T-cell (primary cell): ENCODE results near the gene PSMD3. TPM values are rescaled to one million over a fixed set of nuclear protein-coding genes. Genes with fewer than 3 reads are reported as not detected.

Source experiments
- ATAC-seq, 4 experiments: fragments of 200-7000 bp in 3 of 4; fragments of 150-1000 bp in 1 of 4; cut with Tn5 transposase; replicated peaks in 1 of 4; 1 replicate in 3 of 4; 2 replicates in 1 of 4; pipeline ENCODE4 v1.10.0; 2021; ENCODE audit warnings: moderate library complexity in 3 of 4, mild to moderate bottlenecking in 2 of 4, moderate number of reproducible peaks in 1 of 4
- CTCF ChIA-PET, 2 donors: fragments of 300-600 bp; sonication (Branson Sonifier 250); formaldehyde crosslinking; loops; one replicate each; lab custom pipeline; 2022; ENCODE audit warnings: antibody characterized with exemption in 2 of 2; lab: Charles Lee
- POLR2A ChIA-PET, 2 donors: fragments of 300-600 bp; sonication (Branson Sonifier 250); formaldehyde crosslinking; loops; one replicate each; lab custom pipeline; 2022; ENCODE audit warnings: antibody characterized with exemption in 2 of 2; lab: Charles Lee
- DNase-seq, 35 experiments: peaks; one replicate each; pipeline versions ENCODE4 v3.0.0 to v3.0.0-alpha.2; 2013 to 2023
- H3K27ac ChIP-seq: one replicate; pipeline ENCODE4 v1.5.1; 2013; ENCODE audit warnings: low read length
- H3K27me3 ChIP-seq, 2 experiments: replicated peaks in 1 of 2; 1 replicate in 1 of 2; 2 replicates in 1 of 2; pipeline versions ENCODE4 v1.6.1 to v1.7.0; 2013; ENCODE audit warnings: low read length in 1 of 2, mixed read lengths in 1 of 2; ENCODE audit not compliant: control insufficient read depth in 2 of 2, insufficient read depth in 2 of 2; ENCODE audit errors: extremely low read depth in 1 of 2
- H3K36me3 ChIP-seq, 2 donors: 1 replicate in 1 of 2; 2 replicates in 1 of 2; pipeline versions ENCODE4 v1.6.1 to v1.7.0; 2013; ENCODE audit warnings: low read length in 1 of 2; ENCODE audit not compliant: control insufficient read depth in 2 of 2, insufficient read depth in 1 of 2; ENCODE audit errors: extremely low read depth in 1 of 2
- H3K4me1 ChIP-seq, 2 experiments: 1 replicate in 1 of 2; 2 replicates in 1 of 2; pipeline versions ENCODE4 v1.6.1 to v1.7.0; 2013; ENCODE audit warnings: low read length in 2 of 2, mixed read lengths in 1 of 2; ENCODE audit not compliant: insufficient read depth in 2 of 2, control insufficient read depth in 1 of 2; ENCODE audit errors: extremely low read depth in 1 of 2
- H3K4me3 ChIP-seq, 2 donors: 1 replicate in 1 of 2; 2 replicates in 1 of 2; pipeline versions ENCODE4 v1.5.1 to v1.7.0; 2013; ENCODE audit warnings: mild to moderate bottlenecking in 2 of 2, low read length in 1 of 2, moderate library complexity in 1 of 2; ENCODE audit not compliant: control insufficient read depth in 1 of 2; ENCODE audit errors: extremely low read depth in 1 of 2
- H3K9me3 ChIP-seq: 2 replicates; pipeline ENCODE4 v1.7.0; 2013
- H3K27ac Mint-ChIP-seq, 2 donors: one replicate each; pipeline ENCODE4 v1.8.0; 2020 to 2021; ENCODE audit warnings: mild to moderate bottlenecking in 2 of 2, mixed read lengths in 2 of 2
- H3K27me3 Mint-ChIP-seq, 2 donors: one replicate each; pipeline ENCODE4 v1.8.0; 2021 to 2022; ENCODE audit warnings: mixed read lengths in 2 of 2
- H3K36me3 Mint-ChIP-seq: one replicate; pipeline ENCODE4 v1.8.0; 2021; ENCODE audit warnings: mixed read lengths
- H3K4me1 Mint-ChIP-seq, 3 donors: one replicate each; pipeline ENCODE4 v1.8.0; 2020 to 2022; ENCODE audit warnings: mixed read lengths in 3 of 3, mild to moderate bottlenecking in 1 of 3
- H3K4me3 Mint-ChIP-seq, 3 donors: one replicate each; pipeline ENCODE4 v1.8.0; 2020 to 2022; ENCODE audit warnings: mild to moderate bottlenecking in 3 of 3, mixed read lengths in 3 of 3, moderate library complexity in 3 of 3
- H3K9me3 Mint-ChIP-seq, 3 donors: one replicate each; pipeline ENCODE4 v1.8.0; 2020 to 2022; ENCODE audit warnings: mixed read lengths in 3 of 3
- WGBS: methylation state at CpG from one replicate; pipeline ENCODE4 v1.1.5; 2013; ENCODE audit warnings: missing lambda C conversion rate; ENCODE audit not compliant: insufficient coverage; 5-methylcytosine and 5-hydroxymethylcytosine counted together
- total RNA-seq, 35 experiments: library from RNA in 6 of 35; stranded (reverse) in 6 of 35; fragments of 120-200 nt in 1 of 35; gene quantifications; one replicate each; pipeline versions ENCODE4 v1.2.1 to v1.2.4 and lab custom pipeline; 2013 to 2026

The PSMD3 gene
- total RNA-seq, 5 donors from 2014 or later (not counting 1 experiment from before 2014, with no cell fraction given), result 60.8 to 69.0 (median 63.5) TPM

- no peak overlapping the region for H3K27ac ChIP-seq
- H3K36me3 Mint-ChIP-seq, result no peaks in the 10 kb centered on the region
- H3K27me3 ChIP-seq, result peaks cover 0 to 16% of the 10 kb centered on the region in 2 experiments
- 47% methylated on average over 2 of the region's 3 CpGs for WGBS
- H3K4me3 ChIP-seq, result no peak overlapping the region
- no peak for ATAC-seq
- no peak overlapping the region for H3K27ac Mint-ChIP-seq
- no peaks in the 10 kb centered on the region for H3K36me3 ChIP-seq
- peaks cover 0 to 5% (median 0%) of the 10 kb centered on the region in 3 donors for H3K4me1 Mint-ChIP-seq
- ChIA-PET POLR2A (no interaction called here), CTCF (no interaction called here)
- H3K4me1 ChIP-seq, result peaks cover 0 to 12% of the 10 kb centered on the region in 2 experiments
- peaks cover 22 to 23% of the 10 kb centered on the region in 2 donors for H3K27me3 Mint-ChIP-seq
- no peaks in the 10 kb centered on the region for H3K9me3 Mint-ChIP-seq
- no peaks in the 10 kb centered on the region for H3K9me3 ChIP-seq
- H3K4me3 Mint-ChIP-seq, result no peak overlapping the region
- DNase-seq, result no peak
Observed at GRCh38 chr17:39972271-39972670, 8.3 kb upstream of the PSMD3 start.

- ATAC-seq (no peak), DNase-seq (no peak)
- Mint-ChIP-seq H3K4me3 (no peak overlapping the region), H3K9me3 (no peaks in the 10 kb centered on the region), H3K36me3 (no peaks in the 10 kb centered on the region), H3K27me3 (peaks cover 22 to 23% of the 10 kb centered on the region in 2 donors), H3K4me1 (peaks cover 0 to 3% (median 0%) of the 10 kb centered on the region in 3 donors), H3K27ac (no peak overlapping the region)
- H3K9me3 ChIP-seq, result no peaks in the 10 kb centered on the region
- CTCF ChIA-PET, result interaction anchor here (0.7 to 0.9 kb wide), 3 partner anchors 354 to 421 kb away, joined by 3 to 5 read pairs (median 5); no protein-coding TSS in a partner anchor
- no peaks in the 10 kb centered on the region for H3K36me3 ChIP-seq
- peaks cover 0 to under 1% of the 10 kb centered on the region in 2 experiments for H3K4me1 ChIP-seq
- peaks cover 0 to 16% of the 10 kb centered on the region in 2 experiments for H3K27me3 ChIP-seq
- WGBS, result no CpG with 5 or more reads among the region's 2 CpGs
- POLR2A ChIA-PET, result interaction anchor here in 1 of 2 donors (0.6 kb wide), 1 partner anchor 25 kb away, joined by 4 read pairs; no protein-coding TSS in a partner anchor
- H3K4me3 ChIP-seq, result no peak overlapping the region
- H3K27ac ChIP-seq, result no peak overlapping the region
Observed at GRCh38 chr17:39973496-39973895, 7.1 kb upstream of the PSMD3 start.

GRCh38 chr17:39974433-39974832 lies 6.2 kb upstream of the PSMD3 start:
- ATAC-seq, result no peak
- ChIA-PET CTCF (interaction anchor here (0.6 to 0.7 kb wide), 4 partner anchors 91 to 1416 kb away, joined by 3 to 9 read pairs (median 3); no protein-coding TSS in a partner anchor), POLR2A (interaction anchor here in 1 of 2 donors (0.6 to 1.0 kb wide), 2 partner anchors 12 to 20 kb away, joined by 11 to 14 read pairs; no protein-coding TSS in a partner anchor)
- no peak overlapping the region for H3K27ac ChIP-seq
- no peak overlapping the region for H3K4me3 ChIP-seq
- H3K9me3 Mint-ChIP-seq, result no peaks in the 10 kb centered on the region
- H3K36me3 ChIP-seq, result no peaks in the 10 kb centered on the region
- no peak overlapping the region for H3K4me3 Mint-ChIP-seq
- no peaks in the 10 kb centered on the region for H3K9me3 ChIP-seq
- no peak for DNase-seq
- no peak overlapping the region for H3K27ac Mint-ChIP-seq
- peaks cover 22 to 23% of the 10 kb centered on the region in 2 donors for H3K27me3 Mint-ChIP-seq
- no peaks in the 10 kb centered on the region for H3K36me3 Mint-ChIP-seq
- no peaks in the 10 kb centered on the region for H3K4me1 ChIP-seq
- peaks cover 0 to 3% (median 3%) of the 10 kb centered on the region in 3 donors for H3K4me1 Mint-ChIP-seq
- WGBS, result 40% methylated on average over 2 of the region's 5 CpGs
- peaks cover 0 to 20% of the 10 kb centered on the region in 2 experiments for H3K27me3 ChIP-seq

- Mint-ChIP-seq H3K4me1 (peaks cover 9 to 14% (median 13%) of the 10 kb centered on the region in 3 donors), H3K27me3 (peaks cover 15% of the 10 kb centered on the region in 2 donors), H3K36me3 (no peaks in the 10 kb centered on the region), H3K4me3 (no peak overlapping the region), H3K27ac (no peak overlapping the region), H3K9me3 (no peaks in the 10 kb centered on the region)
- WGBS, result no CpG with 5 or more reads among the region's 4 CpGs
- Histone ChIP-seq H3K4me1 (peaks cover 2 to 7% of the 10 kb centered on the region in 2 experiments), H3K27ac (no peak overlapping the region), H3K27me3 (peaks cover 0 to 13% of the 10 kb centered on the region in 2 experiments), H3K9me3 (no peaks in the 10 kb centered on the region), H3K4me3 (no peak overlapping the region), H3K36me3 (no peaks in the 10 kb centered on the region)
- DNase-seq, result no peak
- ChIA-PET CTCF (interaction anchor here in 1 of 2 donors (1.7 kb wide), 1 partner anchor 19 kb away, joined by 5 read pairs; no protein-coding TSS in a partner anchor), POLR2A (interaction anchor here (0.7 kb wide), 3 partner anchors 29 to 275 kb away, joined by 3 to 6 read pairs (median 4); no protein-coding TSS in a partner anchor)
- ATAC-seq, result no peak
Observed at GRCh38 chr17:39975801-39976200, 4.8 kb upstream of the PSMD3 start.

GRCh38 chr17:39979016-39979670 lies 1.5 kb upstream of the PSMD3 start:
- Mint-ChIP-seq H3K27me3 (peaks cover under 1 to 2% of the 10 kb centered on the region in 2 donors), H3K36me3 (peaks cover under 1% of the 10 kb centered on the region), H3K4me3 (peak overlapping the region; percentile 11 to 91 (median 54)), H3K27ac (peak overlapping the region; percentile 36 to 65), H3K9me3 (no peaks in the 10 kb centered on the region), H3K4me1 (peaks cover 33 to 37% (median 36%) of the 10 kb centered on the region in 3 donors)
- H3K27ac ChIP-seq, result no peak overlapping the region
- H3K4me3 ChIP-seq, result no peak overlapping the region
- no peak for DNase-seq
- H3K36me3 ChIP-seq, result peaks cover 0 to 5% of the 10 kb centered on the region in 2 donors
- WGBS, result no CpG with 5 or more reads among the region's 5 CpGs
- peaks cover 13 to 20% of the 10 kb centered on the region in 2 experiments for H3K4me1 ChIP-seq
- peaks cover 0 to 10% of the 10 kb centered on the region in 2 experiments for H3K27me3 ChIP-seq
- no peak for ATAC-seq
- H3K9me3 ChIP-seq, result no peaks in the 10 kb centered on the region
- ChIA-PET POLR2A (interaction anchor here in 1 of 2 donors (0.7 kb wide), 1 partner anchor 361 kb away, joined by 4 read pairs; no protein-coding TSS in a partner anchor), CTCF (interaction anchor here (0.6 to 2.0 kb wide), 11 partner anchors 10 to 919 kb away, joined by 3 to 18 read pairs (median 3); partner anchors contain the start of gene WIPF2 (in 1 of the 2))

GRCh38 chr17:39979893-39980350 lies 685 bp upstream of the PSMD3 start:
- ChIA-PET CTCF (interaction anchor here (0.6 to 3.4 kb wide), 16 partner anchors 11 to 518 kb away, joined by 3 to 29 read pairs (median 4); partner anchors contain the start of genes MED24 (in 1 of the 2) and WIPF2 (in 1 of the 2)), POLR2A (interaction anchor here (0.5 to 0.7 kb wide), 2 partner anchors 26 to 180 kb away, joined by 4 to 5 read pairs; no protein-coding TSS in a partner anchor)
- Histone ChIP-seq H3K9me3 (no peaks in the 10 kb centered on the region), H3K36me3 (peaks cover 0 to 13% of the 10 kb centered on the region in 2 donors), H3K4me1 (peaks cover 13 to 20% of the 10 kb centered on the region in 2 experiments), H3K27me3 (peaks cover 0 to 7% of the 10 kb centered on the region in 2 experiments), H3K27ac (peak overlapping the region; percentile 85), H3K4me3 (peak overlapping the region; percentile 62 to 96)
- H3K4me1 Mint-ChIP-seq, result peaks cover 39 to 40% (median 40%) of the 10 kb centered on the region in 3 donors
- DNase-seq (peak in 3 of 35 experiments; percentile 5 to 27 (median 7)), ATAC-seq (peak; percentile 5 to 21 (median 10))
- peak overlapping the region; percentile 93 to 97 for H3K27ac Mint-ChIP-seq
- no peaks in the 10 kb centered on the region for H3K27me3 Mint-ChIP-seq
- 0% methylated on average over 6 of the region's 10 CpGs for WGBS
- peak overlapping the region; percentile 88 to 93 (median 91) for H3K4me3 Mint-ChIP-seq
- H3K9me3 Mint-ChIP-seq, result no peaks in the 10 kb centered on the region
- peaks cover 6% of the 10 kb centered on the region for H3K36me3 Mint-ChIP-seq
